GM12878 (cell line): ENCODE results near the gene RPS2. TPM values are rescaled to one million over a fixed set of nuclear protein-coding genes. Genes with fewer than 3 reads are reported as not detected.

ENCODE experiments used
- ATAC-seq: fragments of 200-7000 bp; cut with Tn5 transposase; 3 replicates; pipeline ENCODE4 v1.9.1; 2020; ENCODE audit warnings: mild to moderate bottlenecking, moderate library complexity
- BruUV-seq: library from RNA; stranded (reverse); fragments of 400-500 nt; replicated peaks from 2 replicates; lab custom pipeline; 2021; lab: Mats Ljungman, UMichigan
- CTCF ChIA-PET: fragments of 300-600 bp; sonication (Branson Sonifier 250); formaldehyde crosslinking; extraction: SDS; loops from one replicate; lab custom pipeline; 2021; ENCODE audit warnings: inconsistent platforms; lab: Yijun Ruan, JAX
- POLR2A ChIA-PET: fragments of 350-600 bp; formaldehyde crosslinking; extraction: SDS; loops from one replicate; lab custom pipeline; 2021; ENCODE audit warnings: inconsistent platforms; lab: Charles Lee
- RAD21 ChIA-PET: fragments of 300-600 bp; sonication (Branson Sonifier 250); formaldehyde crosslinking; loops from one replicate; lab custom pipeline; 2023; ENCODE audit warnings: antibody characterized with exemption; ENCODE audit not compliant: unreplicated experiment; lab: Charles Lee
- SMC1A ChIA-PET: fragments of 300-600 bp; sonication (Branson Sonifier 250); formaldehyde crosslinking; loops from one replicate; lab custom pipeline; 2023; ENCODE audit not compliant: unreplicated experiment, uncharacterized antibody; lab: Charles Lee
- DNase-seq: peaks from one replicate; pipeline ENCODE4 v3.0.0-alpha.2; 2011; ENCODE audit warnings: low read depth, low spot score
- FAIRE-seq: peaks from 3 replicates; lab custom pipeline; 2011; peaks lifted over from hg19 to GRCh38; lab: Jason Lieb, UNC
- H2AFZ ChIP-seq: 2 replicates; pipeline ENCODE4 v1.6.0; 2011; ENCODE audit warnings: low read depth, low read length, control low read depth; ENCODE audit not compliant: control insufficient read depth
- H3K27ac ChIP-seq: 2 replicates; pipeline ENCODE4 v1.5.1; 2011; ENCODE audit warnings: control low read depth; ENCODE audit not compliant: control insufficient read depth, insufficient read depth
- H3K27me3 ChIP-seq, 2 experiments: replicated peaks in 1 of 2; 2 replicates each; pipeline versions ENCODE4 v1.6.0 to v1.6.1; 2011; ENCODE audit warnings: low read length in 1 of 2; ENCODE audit not compliant: control insufficient read depth in 2 of 2, insufficient read depth in 2 of 2
- H3K36me3 ChIP-seq, 2 experiments: 2 replicates each; pipeline ENCODE4 v1.5.1; 2011; ENCODE audit warnings: low read length in 1 of 2; ENCODE audit not compliant: control insufficient read depth in 2 of 2, insufficient read depth in 2 of 2
- H3K4me1 ChIP-seq: 2 replicates; pipeline ENCODE4 v1.6.1; 2011; ENCODE audit warnings: mild to moderate bottlenecking, low read length, moderate library complexity, mixed read lengths; ENCODE audit not compliant: control insufficient read depth, insufficient read depth
- H3K4me2 ChIP-seq: 2 replicates; pipeline ENCODE4 v1.6.0; 2011; ENCODE audit warnings: control low read depth; ENCODE audit not compliant: control insufficient read depth, insufficient read depth
- H3K4me3 ChIP-seq: fragments of 200-600 bp; sonication (generic); 2 replicates; pipeline ENCODE4 v1.5.1; 2016
- H3K79me2 ChIP-seq: 2 replicates; pipeline ENCODE4 v1.6.0; 2011; ENCODE audit warnings: low read length; ENCODE audit not compliant: control insufficient read depth, insufficient read depth
- H3K9ac ChIP-seq: 2 replicates; pipeline ENCODE4 v1.8.0; 2011; ENCODE audit warnings: low read length, control low read depth, mixed read lengths; ENCODE audit not compliant: control insufficient read depth, insufficient read depth
- H3K9me3 ChIP-seq: replicated peaks from 3 replicates; pipeline ENCODE4 v1.5.1; 2011; ENCODE audit warnings: mild to moderate bottlenecking, low read length; ENCODE audit not compliant: control insufficient read depth, insufficient read depth
- H4K20me1 ChIP-seq: 2 replicates; pipeline ENCODE4 v1.6.0; 2011; ENCODE audit not compliant: control insufficient read depth, insufficient read depth
- CREM ChIP-seq: IDR thresholded peaks from 2 replicates; pipeline ENCODE4 v1.6.1; 2014; ENCODE audit warnings: antibody characterized with exemption, low read depth
- HSF1 ChIP-seq: fragments of 150-350 bp; IDR thresholded peaks from 2 replicates; pipeline ENCODE4 v1.6.1; 2014; ENCODE audit warnings: mild to moderate bottlenecking, low read depth, low read length
- MYB ChIP-seq: fragments of 150-350 bp; IDR thresholded peaks from 2 replicates; pipeline ENCODE4 v1.6.1; 2014; ENCODE audit warnings: mild to moderate bottlenecking, low read depth, low read length, borderline replicate concordance
- NFYB ChIP-seq: IDR thresholded peaks from 2 replicates; pipeline ENCODE4 v1.6.1; 2011; ENCODE audit warnings: low read depth, mild to moderate bottlenecking, low read length, improper control_type of control experiment, moderate library complexity; ENCODE audit not compliant: insufficient read depth
- RAD51 ChIP-seq: fragments of 450-650 bp; IDR thresholded peaks from 2 replicates; pipeline ENCODE4 v1.6.1; 2016; ENCODE audit warnings: moderate library complexity, mild to moderate bottlenecking, inconsistent platforms
- RCOR1 ChIP-seq: conservative IDR thresholded peaks from 2 replicates; pipeline ENCODE4 v1.6.1; 2012; ENCODE audit warnings: low read depth, low read length, improper control_type of control experiment
- SMARCA5 ChIP-seq: fragments of 450-650 bp; IDR thresholded peaks from 2 replicates; pipeline ENCODE4 v1.6.1; 2017; ENCODE audit warnings: mild to moderate bottlenecking
- USF1 ChIP-seq: IDR thresholded peaks from 2 replicates; pipeline ENCODE4 v1.6.1; 2011; ENCODE audit warnings: borderline replicate concordance, low read depth, mild to moderate bottlenecking, moderate library complexity, mixed read lengths, low read length; ENCODE audit not compliant: insufficient read depth; ENCODE audit errors: extremely low read length
- ZNF24 ChIP-seq: fragments of 450-650 bp; IDR thresholded peaks from 2 replicates; pipeline ENCODE4 v1.6.1; 2017; ENCODE audit warnings: antibody characterized with exemption, mild to moderate bottlenecking
- ZSCAN29 ChIP-seq: fragments of 450-650 bp; IDR thresholded peaks from 2 replicates; pipeline ENCODE4 v1.6.1; 2017; ENCODE audit warnings: mild to moderate bottlenecking, moderate library complexity
- ZZZ3 ChIP-seq: IDR thresholded peaks from 2 replicates; pipeline ENCODE4 v1.6.1; 2011; ENCODE audit warnings: low read depth; ENCODE audit not compliant: control insufficient read depth, insufficient read length
- WGBS: methylation state at CpG from one replicate; pipeline ENCODE4 v1.1.6; 2016; ENCODE audit warnings: low lambda C conversion rate; ENCODE audit not compliant: insufficient replicate concordance, insufficient coverage; ENCODE audit errors: missing lambda C conversion rate; 5-methylcytosine and 5-hydroxymethylcytosine counted together
- in situ Hi-C: fragments of 300-500 bp; cut with MboI; formaldehyde crosslinking; loops from 9 replicates; pipeline ENCODE4 v1.14.3; 2018; ENCODE audit warnings: mixed read lengths
- intact Hi-C: fragments of 100-400 bp; cut with micrococcal nuclease; formaldehyde crosslinking; loops from one replicate; pipeline ENCODE4 v1.14.2; 2022; ENCODE audit not compliant: unreplicated experiment
- polyA plus RNA-seq, 11 experiments: library from polyadenylated mRNA; depleted of rRNA in 4 of 11; unstranded in 6 of 11; stranded (reverse) in 5 of 11; fragments of >200 nt; fragmentation: Nextera tagmentation in 4 of 11; fragmentation: Illumina TruSeq in 1 of 11; extraction: Ambion mirVana in 4 of 11; extraction: Trizol in 1 of 11; gene quantifications; 1 replicate in 1 of 11; 2 replicates in 10 of 11; pipeline versions ENCODE4 v1.2.1 to v1.2.3, GENCODE V29; 2011 to 2016; ENCODE audit warnings: inconsistent platforms in 2 of 11, missing spikeins in 2 of 11, low read depth in 1 of 11
- total RNA-seq, 4 experiments: library from RNA; depleted of rRNA in 3 of 4; stranded (reverse); fragments of >200 nt in 3 of 4; fragmentation: Illumina TruSeq in 1 of 4; extraction: Trizol in 1 of 4; gene quantifications; 2 replicates each; pipeline versions ENCODE4 v1.2.1 to v1.2.3, GENCODE V29; 2013 to 2021
- TF ChIP-seq, protein P1 (sequence below): fragments of 150-350 bp; IDR thresholded peaks from 2 replicates; pipeline ENCODE4 v1.6.1; 2016; ENCODE audit warnings: low read depth, low read length
- TF ChIP-seq, protein P2 (sequence below): fragments of 450-650 bp; IDR thresholded peaks from 2 replicates; pipeline ENCODE4 v1.6.1; 2017; ENCODE audit warnings: mild to moderate bottlenecking, low read depth, inconsistent platforms; ENCODE audit not compliant: poor library complexity, severe bottlenecking

The RPS2 gene
- total and polyA plus RNA-seq, 10 of the 15 experiments (the other 5 are each of a cell fraction or from before 2014, with no cell fraction given) = 1,295 to 7,121 (median 3,933) TPM

DNA sequence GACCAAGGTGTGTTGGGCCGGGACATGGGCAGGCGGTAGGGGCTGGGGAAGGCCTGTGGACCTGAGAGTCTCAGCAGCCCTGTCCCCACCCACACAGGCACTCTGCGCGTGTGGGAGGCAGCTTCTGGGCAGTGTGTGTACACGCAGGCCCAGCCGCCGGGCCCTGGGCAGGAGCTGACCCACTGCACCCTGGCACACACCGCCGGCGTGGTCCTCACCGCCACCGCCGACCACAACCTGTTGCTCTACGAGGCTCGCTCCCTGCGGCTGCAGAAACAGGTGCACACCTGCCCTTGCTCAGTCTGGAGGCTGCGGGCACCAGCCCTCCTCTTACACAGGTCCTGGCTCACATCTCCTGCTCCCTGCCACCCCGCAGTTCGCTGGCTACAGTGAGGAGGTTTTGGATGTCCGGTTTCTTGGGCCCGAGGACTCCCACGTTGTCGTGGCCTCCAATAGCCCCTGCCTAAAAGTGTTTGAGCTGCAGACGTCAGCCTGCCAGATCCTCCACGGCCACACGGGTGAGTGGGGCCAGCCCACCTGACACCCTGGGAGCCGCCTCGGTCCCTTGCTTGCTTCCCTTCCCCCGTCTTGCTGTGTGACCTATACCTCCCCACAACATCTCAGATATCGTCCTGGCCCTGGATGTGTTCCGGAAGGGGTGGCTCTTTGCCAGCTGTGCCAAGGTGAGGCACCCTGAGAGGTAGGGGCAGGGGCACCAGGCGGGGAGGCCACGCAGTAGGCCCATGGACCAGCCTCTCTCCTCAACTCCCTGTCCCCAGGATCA, 11.0 kb upstream of the RPS2 start:
- H4K20me1 ChIP-seq = no peaks in the 10 kb centered on the region
- peaks cover 24% of the 10 kb centered on the region for H3K79me2 ChIP-seq
- H3K27me3 ChIP-seq = 0 out of 4 replicates have a peak, but pooled peaks cover 0 to 2% of the 10 kb centered on the region in 2 experiments
- CTCF ChIA-PET = no interaction called here
- POLR2A ChIA-PET = interaction anchor here (1.9 kb wide), 1 partner anchor 10 kb away, joined by 8 read pairs; the partner anchor contains the start of gene RPS2
- H3K4me2 ChIP-seq = no peak overlapping the region
- H3K36me3 ChIP-seq = peaks cover 0 to 36% of the 10 kb centered on the region in 2 experiments; a peak in 3 of 4 replicates
- H3K27ac ChIP-seq = no peak overlapping the region
- H3K9me3 ChIP-seq = no peaks in the 10 kb centered on the region
- DNase-seq = no peak
- no peak for TF ChIP-seq RAD51
- TF ChIP-seq, protein P1, sequence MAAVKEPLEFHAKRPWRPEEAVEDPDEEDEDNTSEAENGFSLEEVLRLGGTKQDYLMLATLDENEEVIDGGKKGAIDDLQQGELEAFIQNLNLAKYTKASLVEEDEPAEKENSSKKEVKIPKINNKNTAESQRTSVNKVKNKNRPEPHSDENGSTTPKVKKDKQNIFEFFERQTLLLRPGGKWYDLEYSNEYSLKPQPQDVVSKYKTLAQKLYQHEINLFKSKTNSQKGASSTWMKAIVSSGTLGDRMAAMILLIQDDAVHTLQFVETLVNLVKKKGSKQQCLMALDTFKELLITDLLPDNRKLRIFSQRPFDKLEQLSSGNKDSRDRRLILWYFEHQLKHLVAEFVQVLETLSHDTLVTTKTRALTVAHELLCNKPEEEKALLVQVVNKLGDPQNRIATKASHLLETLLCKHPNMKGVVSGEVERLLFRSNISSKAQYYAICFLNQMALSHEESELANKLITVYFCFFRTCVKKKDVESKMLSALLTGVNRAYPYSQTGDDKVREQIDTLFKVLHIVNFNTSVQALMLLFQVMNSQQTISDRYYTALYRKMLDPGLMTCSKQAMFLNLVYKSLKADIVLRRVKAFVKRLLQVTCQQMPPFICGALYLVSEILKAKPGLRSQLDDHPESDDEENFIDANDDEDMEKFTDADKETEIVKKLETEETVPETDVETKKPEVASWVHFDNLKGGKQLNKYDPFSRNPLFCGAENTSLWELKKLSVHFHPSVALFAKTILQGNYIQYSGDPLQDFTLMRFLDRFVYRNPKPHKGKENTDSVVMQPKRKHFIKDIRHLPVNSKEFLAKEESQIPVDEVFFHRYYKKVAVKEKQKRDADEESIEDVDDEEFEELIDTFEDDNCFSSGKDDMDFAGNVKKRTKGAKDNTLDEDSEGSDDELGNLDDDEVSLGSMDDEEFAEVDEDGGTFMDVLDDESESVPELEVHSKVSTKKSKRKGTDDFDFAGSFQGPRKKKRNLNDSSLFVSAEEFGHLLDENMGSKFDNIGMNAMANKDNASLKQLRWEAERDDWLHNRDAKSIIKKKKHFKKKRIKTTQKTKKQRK = no peak
- no peak for TF ChIP-seq RCOR1
- no peak for TF ChIP-seq MYB
- no peak for TF ChIP-seq HSF1
- no peak for TF ChIP-seq CREM
- no peak for TF ChIP-seq ZNF24
- TF ChIP-seq, protein P2, sequence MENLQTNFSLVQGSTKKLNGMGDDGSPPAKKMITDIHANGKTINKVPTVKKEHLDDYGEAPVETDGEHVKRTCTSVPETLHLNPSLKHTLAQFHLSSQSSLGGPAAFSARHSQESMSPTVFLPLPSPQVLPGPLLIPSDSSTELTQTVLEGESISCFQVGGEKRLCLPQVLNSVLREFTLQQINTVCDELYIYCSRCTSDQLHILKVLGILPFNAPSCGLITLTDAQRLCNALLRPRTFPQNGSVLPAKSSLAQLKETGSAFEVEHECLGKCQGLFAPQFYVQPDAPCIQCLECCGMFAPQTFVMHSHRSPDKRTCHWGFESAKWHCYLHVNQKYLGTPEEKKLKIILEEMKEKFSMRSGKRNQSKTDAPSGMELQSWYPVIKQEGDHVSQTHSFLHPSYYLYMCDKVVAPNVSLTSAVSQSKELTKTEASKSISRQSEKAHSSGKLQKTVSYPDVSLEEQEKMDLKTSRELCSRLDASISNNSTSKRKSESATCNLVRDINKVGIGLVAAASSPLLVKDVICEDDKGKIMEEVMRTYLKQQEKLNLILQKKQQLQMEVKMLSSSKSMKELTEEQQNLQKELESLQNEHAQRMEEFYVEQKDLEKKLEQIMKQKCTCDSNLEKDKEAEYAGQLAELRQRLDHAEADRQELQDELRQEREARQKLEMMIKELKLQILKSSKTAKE = no peak
- no peak for TF ChIP-seq NFYB
- TF ChIP-seq USF1 = no peak
- TF ChIP-seq ZZZ3 = no peak
- no peak for TF ChIP-seq SMARCA5
- TF ChIP-seq ZSCAN29 = no peak
- H3K4me1 ChIP-seq = peaks cover 8% of the 10 kb centered on the region
- WGBS = 96% methylated on average over 29 of the region's 33 CpGs
- no peak overlapping the region for H2AFZ ChIP-seq
- intact Hi-C loops (no loop called here), in situ Hi-C loops (no loop called here)
- ATAC-seq = no peak
- no TSS peak for BruUV-seq
- FAIRE-seq = no peak
- no peak overlapping the region for H3K9ac ChIP-seq
- RAD21 ChIA-PET = no interaction called here
- no peak overlapping the region for H3K4me3 ChIP-seq
- SMC1A ChIA-PET = no interaction called here
